DMS 273 (cell line): ENCODE data around the gene MBD5.
A peak's percentile ranks its signal among the peaks of the same experiment; 100 is the strongest.
"Not testable (repeated sequence)": the region's sequence is repeated elsewhere in the genome, so short reads cannot be mapped to it uniquely, and the experiment has no call there.

Source experiments
- DNase-seq: peaks from one replicate; lab custom pipeline; 2025; ENCODE audit not compliant: unreplicated experiment; lab: John Stamatoyannopoulos, UW

The MBD5 gene

GRCh38 chr2:148021059-148021861 is at the start of gene MBD5:
Gene MBD5 (plus strand): TSS chr2:148021091.
- DNase-seq, result peak; percentile 83

- no peak for DNase-seq
Measured at GRCh38 chr2:147976102-147976501, 44.8 kb upstream of the MBD5 start.

- no peak for DNase-seq
Measured at GRCh38 chr2:147977679-147978078, 43.2 kb upstream of the MBD5 start.

- no peak for DNase-seq
Measured at GRCh38 chr2:147980940-147981528, 39.9 kb upstream of the MBD5 start.

GRCh38 chr2:147989102-147989501 is 31.8 kb upstream of the MBD5 start:
- DNase-seq, result no peak

GRCh38 chr2:147989809-147990403 is 31.0 kb upstream of the MBD5 start:
- DNase-seq, result peak; percentile 73

GRCh38 chr2:147994965-147995364 is 25.9 kb upstream of the MBD5 start:
- DNase-seq, result not testable (repeated sequence)

GRCh38 chr2:147996828-147997227 is 24.1 kb upstream of the MBD5 start:
- no peak for DNase-seq

GRCh38 chr2:147998203-147998602 is 22.7 kb upstream of the MBD5 start:
- no peak for DNase-seq

- DNase-seq, result no peak
Measured at GRCh38 chr2:147999126-147999525, 21.8 kb upstream of the MBD5 start.

GRCh38 chr2:148000095-148000494 is 20.8 kb upstream of the MBD5 start:
- no peak for DNase-seq

- not testable (repeated sequence) for DNase-seq
Measured at GRCh38 chr2:148002420-148002819, 18.5 kb upstream of the MBD5 start.

GRCh38 chr2:148006249-148007007 is 14.5 kb upstream of the MBD5 start:
- DNase-seq, result no peak

- DNase-seq, result no peak
Measured at GRCh38 chr2:148007219-148007900, 13.5 kb upstream of the MBD5 start.

GRCh38 chr2:148008411-148008810 is 12.5 kb upstream of the MBD5 start:
- DNase-seq, result not testable (repeated sequence)

GRCh38 chr2:148013876-148014275 is 7.0 kb upstream of the MBD5 start:
- no peak for DNase-seq

GRCh38 chr2:148014616-148015015 is 6.3 kb upstream of the MBD5 start:
- DNase-seq, result no peak

GRCh38 chr2:148020111-148021058 is 506 bp upstream of the MBD5 start, which contains the start of gene ORC4:
Gene ORC4 (minus strand): TSS chr2:148020737. CDS start chr2:147975958, 44,779 bp downstream.
- peak; percentile 100 for DNase-seq

GRCh38 chr2:148021886-148022285 is 995 bp downstream of the MBD5 start:
- peak; percentile 44 for DNase-seq

- no peak for DNase-seq
Measured at GRCh38 chr2:148022351-148022750, 1.5 kb downstream of the MBD5 start.
